MCF 10A (cell line): ENCODE measurements around the gene COX20. TPM values are rescaled to one million over a fixed set of nuclear protein-coding genes. Genes with fewer than 3 reads are reported as not detected.

ENCODE experiments used
- BruUV-seq: library from RNA; stranded (reverse); fragments of 400-500 nt; replicated peaks from 2 replicates; lab custom pipeline; 2021; lab: Mats Ljungman, UMichigan
- CTCF ChIA-PET: fragments of 300-600 bp; sonication (Branson Sonifier 250); formaldehyde crosslinking; extraction: SDS; loops from one replicate; lab custom pipeline; 2021; ENCODE audit warnings: antibody characterized with exemption, inconsistent platforms; lab: Yijun Ruan, JAX
- POLR2A ChIA-PET: fragments of 300-600, 350-650 bp; sonication (Branson Sonifier 250); formaldehyde crosslinking; extraction: SDS; loops from one replicate; lab custom pipeline; 2020; ENCODE audit warnings: antibody characterized with exemption, inconsistent platforms; lab: Yijun Ruan, JAX
- DNase-seq: peaks from one replicate; pipeline ENCODE4 v3.0.0-alpha.2; 2018; ENCODE audit not compliant: unreplicated experiment
- H3K27ac Mint-ChIP-seq: one replicate; pipeline ENCODE4 v1.8.0; 2022; ENCODE audit warnings: mild to moderate bottlenecking, low read depth, mixed read lengths; ENCODE audit not compliant: unreplicated experiment
- H3K27me3 Mint-ChIP-seq: one replicate; pipeline ENCODE4 v1.8.0; 2022; ENCODE audit warnings: mixed read lengths; ENCODE audit not compliant: insufficient read depth, unreplicated experiment
- H3K36me3 Mint-ChIP-seq: one replicate; pipeline ENCODE4 v1.8.0; 2022; ENCODE audit warnings: mild to moderate bottlenecking, moderate library complexity, mixed read lengths; ENCODE audit not compliant: insufficient read depth, unreplicated experiment
- H3K4me1 Mint-ChIP-seq: one replicate; pipeline ENCODE4 v1.8.0; 2022; ENCODE audit warnings: mixed read lengths; ENCODE audit not compliant: insufficient read depth, unreplicated experiment
- H3K4me3 Mint-ChIP-seq: one replicate; pipeline ENCODE4 v1.8.0; 2022; ENCODE audit warnings: mild to moderate bottlenecking, moderate library complexity, mixed read lengths; ENCODE audit not compliant: unreplicated experiment
- H3K9me3 Mint-ChIP-seq: one replicate; pipeline ENCODE4 v1.8.0; 2022; ENCODE audit warnings: mixed read lengths; ENCODE audit not compliant: unreplicated experiment
- CTCF ChIP-seq: fragments of 200-600 bp; IDR thresholded peaks from one replicate; pipeline ENCODE4 v1.8.0; 2022; ENCODE audit warnings: antibody characterized with exemption, mild to moderate bottlenecking; ENCODE audit not compliant: unreplicated experiment
- intact Hi-C: fragments of 100-400 bp; cut with micrococcal nuclease; formaldehyde crosslinking; loops from 2 replicates; pipeline ENCODE4 v1.14.1; 2022
- total RNA-seq: library from RNA; stranded (reverse); gene quantifications from 2 replicates; pipeline ENCODE4 v1.2.3, GENCODE V29; 2022

The COX20 gene
- total RNA-seq, 1 experiment from 2014 or later = 44.6 TPM

- POLR2A ChIA-PET = interaction anchor here (0.6 to 2.4 kb wide), 5 partner anchors 8 to 78 kb away, joined by 3 to 18 read pairs (median 4); partner anchors contain the start of gene HNRNPU
- Mint-ChIP-seq H3K27ac (no peak overlapping the region), H3K4me1 (peaks cover 9% of the 10 kb centered on the region), H3K27me3 (no peaks in the 10 kb centered on the region), H3K9me3 (no peaks in the 10 kb centered on the region), H3K36me3 (no peaks in the 10 kb centered on the region), H3K4me3 (no peak overlapping the region)
- CTCF ChIA-PET = interaction anchor here (0.6 to 1.4 kb wide), 5 partner anchors 11 to 1115 kb away, joined by 3 to 6 read pairs (median 3); no protein-coding TSS in a partner anchor
- no TSS peak for BruUV-seq
- intact Hi-C loops = no loop called here
- no peak for DNase-seq
- TF ChIP-seq CTCF = no peak
These were observed 39.6 kb downstream of the COX20 start for GRCh38 chr1:244874974-244875579.

GRCh38 chr1:244876228-244876910 lies 40.9 kb downstream of the COX20 start:
- DNase-seq = no peak
- POLR2A ChIA-PET = interaction anchor here (0.6 to 1.2 kb wide), 5 partner anchors 10 to 93 kb away, joined by 3 to 6 read pairs (median 3); partner anchors contain the start of gene HNRNPU
- Mint-ChIP-seq H3K36me3 (no peaks in the 10 kb centered on the region), H3K27me3 (no peaks in the 10 kb centered on the region), H3K4me1 (peaks cover 9% of the 10 kb centered on the region), H3K9me3 (no peaks in the 10 kb centered on the region), H3K4me3 (no peak overlapping the region), H3K27ac (no peak overlapping the region)
- CTCF ChIA-PET = interaction anchor here (0.6 to 1.1 kb wide), 4 partner anchors 10 to 93 kb away, joined by 3 to 5 read pairs (median 4); a partner anchor contains a TSS
- BruUV-seq = no TSS peak
- intact Hi-C loops = no loop called here
- no peak for TF ChIP-seq CTCF

- POLR2A ChIA-PET = interaction anchor here (0.6 to 2.5 kb wide), 4 partner anchors 9 to 88 kb away, joined by 3 to 17 read pairs (median 4); partner anchors contain the start of gene HNRNPU
- no TSS peak for BruUV-seq
These were observed 43.2 kb downstream of the COX20 start for GRCh38 chr1:244878681-244879080.

More at GRCh38 chr1:244878681-244879080, 43.2 kb downstream of the COX20 start:
- no peak for TF ChIP-seq CTCF
- Mint-ChIP-seq H3K27me3 (no peaks in the 10 kb centered on the region), H3K4me3 (no peak overlapping the region), H3K9me3 (no peaks in the 10 kb centered on the region), H3K27ac (no peak overlapping the region), H3K4me1 (peaks cover 9% of the 10 kb centered on the region), H3K36me3 (no peaks in the 10 kb centered on the region)
- no peak for DNase-seq
- intact Hi-C loops = no loop called here
- CTCF ChIA-PET = interaction anchor here (0.7 to 1.5 kb wide), 5 partner anchors 10 to 75 kb away, joined by 3 to 5 read pairs (median 4); no protein-coding TSS in a partner anchor
